B cell (primary cell): ENCODE results near the gene PES1.

Source experiments
- EZH2 ChIP-seq: IDR thresholded peaks from 2 replicates; pipeline ENCODE4 v1.6.1; 2012; ENCODE audit warnings: borderline replicate concordance, low read depth, mild to moderate bottlenecking, moderate library complexity, low read length; ENCODE audit not compliant: insufficient read depth, poor library complexity, severe bottlenecking
- TF ChIP-seq, protein P1 (sequence below): fragments of 200-600 bp; IDR thresholded peaks from one replicate; pipeline ENCODE4 v1.8.0; 2022; ENCODE audit warnings: antibody characterized with exemption, mild to moderate bottlenecking

DNA sequence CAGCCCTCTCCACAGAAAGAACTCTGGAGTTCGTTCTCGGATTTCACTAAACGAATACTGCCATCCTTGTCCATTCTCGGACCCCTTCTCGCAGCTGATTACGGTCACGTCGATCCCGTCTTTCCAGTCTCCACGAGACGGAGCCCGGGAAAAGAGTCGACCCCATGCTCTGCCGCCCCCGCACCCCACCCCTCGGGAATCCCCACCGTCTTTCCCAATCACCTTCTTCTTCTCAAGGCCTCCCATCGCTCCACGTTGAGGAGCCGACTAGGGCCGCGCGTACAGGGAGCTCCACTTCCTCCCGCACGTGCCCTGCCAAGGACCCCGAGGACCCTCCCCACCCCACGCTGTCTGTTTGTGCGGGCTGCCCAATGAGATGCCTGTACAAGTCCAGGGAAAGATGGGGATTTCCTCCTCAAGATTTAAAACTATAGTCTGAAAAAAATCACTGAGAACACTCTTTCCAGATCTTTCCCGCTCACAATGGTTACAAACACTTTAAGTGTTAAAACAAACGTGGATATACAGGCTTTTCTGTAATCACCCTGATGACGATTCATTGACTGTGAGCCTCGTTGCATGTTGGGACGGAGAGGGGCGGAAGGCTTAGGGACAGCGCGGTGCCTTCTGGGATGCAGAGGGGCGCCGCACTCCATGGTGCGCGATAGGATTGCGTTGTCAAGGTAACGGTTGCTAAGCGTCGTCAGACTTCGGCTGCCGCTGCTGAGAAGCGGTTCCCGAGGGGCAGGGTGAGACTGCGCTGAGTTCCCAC lies at the start of gene PES1:
- TF ChIP-seq, protein P1, sequence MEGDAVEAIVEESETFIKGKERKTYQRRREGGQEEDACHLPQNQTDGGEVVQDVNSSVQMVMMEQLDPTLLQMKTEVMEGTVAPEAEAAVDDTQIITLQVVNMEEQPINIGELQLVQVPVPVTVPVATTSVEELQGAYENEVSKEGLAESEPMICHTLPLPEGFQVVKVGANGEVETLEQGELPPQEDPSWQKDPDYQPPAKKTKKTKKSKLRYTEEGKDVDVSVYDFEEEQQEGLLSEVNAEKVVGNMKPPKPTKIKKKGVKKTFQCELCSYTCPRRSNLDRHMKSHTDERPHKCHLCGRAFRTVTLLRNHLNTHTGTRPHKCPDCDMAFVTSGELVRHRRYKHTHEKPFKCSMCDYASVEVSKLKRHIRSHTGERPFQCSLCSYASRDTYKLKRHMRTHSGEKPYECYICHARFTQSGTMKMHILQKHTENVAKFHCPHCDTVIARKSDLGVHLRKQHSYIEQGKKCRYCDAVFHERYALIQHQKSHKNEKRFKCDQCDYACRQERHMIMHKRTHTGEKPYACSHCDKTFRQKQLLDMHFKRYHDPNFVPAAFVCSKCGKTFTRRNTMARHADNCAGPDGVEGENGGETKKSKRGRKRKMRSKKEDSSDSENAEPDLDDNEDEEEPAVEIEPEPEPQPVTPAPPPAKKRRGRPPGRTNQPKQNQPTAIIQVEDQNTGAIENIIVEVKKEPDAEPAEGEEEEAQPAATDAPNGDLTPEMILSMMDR, result no peak
- TF ChIP-seq EZH2, result no peak
